GM06990 (cell line): Measurements from ENCODE around the gene SCNN1B.
"Not testable (repeated sequence)": the region's sequence is repeated elsewhere in the genome, so short reads cannot be mapped to it uniquely, and the experiment has no call there.

Experiments
- DNase-seq: peaks from one replicate; pipeline ENCODE4 v3.0.0-alpha.2; 2011; ENCODE audit not compliant: insufficient read length; ENCODE audit errors: extremely low read depth
- H3K27me3 ChIP-seq: replicated peaks from 2 replicates; pipeline ENCODE4 v1.6.0; 2011; ENCODE audit warnings: low read length; ENCODE audit not compliant: control insufficient read depth, insufficient read depth
- H3K36me3 ChIP-seq: 2 replicates; pipeline ENCODE4 v1.5.1; 2011; ENCODE audit warnings: low read length; ENCODE audit not compliant: control insufficient read depth, insufficient read depth
- H3K4me3 ChIP-seq: replicated peaks from 2 replicates; pipeline ENCODE4 v1.5.1; 2011; ENCODE audit warnings: low read depth, mild to moderate bottlenecking, control low read depth, low read length
- TF ChIP-seq, protein P1 (sequence below): IDR thresholded peaks from 2 replicates; pipeline ENCODE4 v1.5.1; 2011; ENCODE audit warnings: low read length, control low read depth, mild to moderate bottlenecking, inconsistent platforms; ENCODE audit not compliant: insufficient read depth, poor library complexity, severe bottlenecking

SCNN1B gene

DNA sequence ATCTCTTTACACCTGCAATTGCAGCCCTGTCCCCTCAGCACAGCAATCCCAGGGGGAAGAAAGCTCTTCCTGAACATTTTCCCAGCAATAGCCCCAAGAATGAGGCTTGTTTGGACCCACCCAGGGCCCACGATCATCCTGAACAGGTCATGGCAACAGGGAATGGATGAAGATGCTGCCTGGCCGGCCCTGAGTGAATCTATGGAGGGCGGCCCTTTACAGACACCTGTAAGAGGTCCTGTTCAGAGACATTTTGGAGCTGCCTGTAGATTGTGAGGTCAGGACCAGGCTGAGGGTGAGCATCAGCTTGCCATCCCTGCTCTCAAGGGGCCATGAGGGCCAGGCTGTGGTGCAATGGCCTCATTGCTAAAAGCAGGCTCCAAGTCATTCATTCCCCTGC is 81.8 kb downstream of the SCNN1B start:
- TF ChIP-seq, protein P1, sequence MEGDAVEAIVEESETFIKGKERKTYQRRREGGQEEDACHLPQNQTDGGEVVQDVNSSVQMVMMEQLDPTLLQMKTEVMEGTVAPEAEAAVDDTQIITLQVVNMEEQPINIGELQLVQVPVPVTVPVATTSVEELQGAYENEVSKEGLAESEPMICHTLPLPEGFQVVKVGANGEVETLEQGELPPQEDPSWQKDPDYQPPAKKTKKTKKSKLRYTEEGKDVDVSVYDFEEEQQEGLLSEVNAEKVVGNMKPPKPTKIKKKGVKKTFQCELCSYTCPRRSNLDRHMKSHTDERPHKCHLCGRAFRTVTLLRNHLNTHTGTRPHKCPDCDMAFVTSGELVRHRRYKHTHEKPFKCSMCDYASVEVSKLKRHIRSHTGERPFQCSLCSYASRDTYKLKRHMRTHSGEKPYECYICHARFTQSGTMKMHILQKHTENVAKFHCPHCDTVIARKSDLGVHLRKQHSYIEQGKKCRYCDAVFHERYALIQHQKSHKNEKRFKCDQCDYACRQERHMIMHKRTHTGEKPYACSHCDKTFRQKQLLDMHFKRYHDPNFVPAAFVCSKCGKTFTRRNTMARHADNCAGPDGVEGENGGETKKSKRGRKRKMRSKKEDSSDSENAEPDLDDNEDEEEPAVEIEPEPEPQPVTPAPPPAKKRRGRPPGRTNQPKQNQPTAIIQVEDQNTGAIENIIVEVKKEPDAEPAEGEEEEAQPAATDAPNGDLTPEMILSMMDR = no peak
- DNase-seq = no peak
- Histone ChIP-seq H3K36me3 (peaks cover 1% of the 10 kb centered on the region), H3K27me3 (no peaks in the 10 kb centered on the region), H3K4me3 (no peak overlapping the region)

DNA sequence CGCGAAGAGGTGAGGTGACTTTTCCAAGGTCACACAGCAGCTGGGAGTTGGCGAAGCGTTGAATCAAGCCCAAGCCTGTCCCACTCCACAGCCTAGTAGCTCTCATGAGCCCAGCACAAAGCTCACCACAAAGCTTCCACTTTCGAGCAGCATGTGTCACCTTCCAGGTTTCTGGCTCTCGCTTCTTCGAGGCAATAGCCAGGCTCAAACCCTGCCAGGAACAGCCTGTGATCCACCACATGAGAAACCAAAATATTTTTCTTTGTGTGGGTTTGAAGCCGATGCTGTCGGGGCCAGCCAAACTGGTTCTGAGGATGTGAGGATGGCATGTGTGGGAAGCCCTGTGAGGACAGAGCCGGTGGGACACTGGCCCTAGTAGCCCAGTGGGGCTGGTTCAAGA is 82.8 kb downstream of the SCNN1B start:
- DNase-seq = no peak
- H3K27me3 ChIP-seq = no peaks in the 10 kb centered on the region
- peaks cover 8% of the 10 kb centered on the region for H3K36me3 ChIP-seq
- TF ChIP-seq, protein P1 = no peak
- H3K4me3 ChIP-seq = no peak overlapping the region

DNA sequence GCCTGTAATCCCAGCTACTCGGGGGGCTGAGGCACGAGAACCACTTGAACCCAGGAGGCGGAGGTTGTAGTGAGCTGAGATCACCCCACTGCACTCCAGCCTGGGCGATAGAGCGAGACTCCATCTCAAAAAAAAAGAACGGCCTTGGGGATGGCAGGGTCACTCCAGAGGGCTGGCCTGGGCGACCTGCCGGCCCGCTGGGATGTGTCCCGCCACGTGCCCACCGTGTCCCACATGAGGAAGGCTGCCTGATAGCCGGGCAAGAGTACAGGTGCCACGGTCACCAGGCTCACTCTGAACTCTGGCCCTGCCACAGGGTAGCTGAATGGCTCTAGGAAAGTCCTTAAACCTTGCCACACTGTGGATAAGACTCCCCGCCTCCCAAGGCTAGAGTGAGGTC is 83.3 kb downstream of the SCNN1B start:
- TF ChIP-seq, protein P1 = no peak
- Histone ChIP-seq H3K36me3 (peaks cover 8% of the 10 kb centered on the region), H3K27me3 (no peaks in the 10 kb centered on the region), H3K4me3 (no peak overlapping the region)
- no peak for DNase-seq

DNA sequence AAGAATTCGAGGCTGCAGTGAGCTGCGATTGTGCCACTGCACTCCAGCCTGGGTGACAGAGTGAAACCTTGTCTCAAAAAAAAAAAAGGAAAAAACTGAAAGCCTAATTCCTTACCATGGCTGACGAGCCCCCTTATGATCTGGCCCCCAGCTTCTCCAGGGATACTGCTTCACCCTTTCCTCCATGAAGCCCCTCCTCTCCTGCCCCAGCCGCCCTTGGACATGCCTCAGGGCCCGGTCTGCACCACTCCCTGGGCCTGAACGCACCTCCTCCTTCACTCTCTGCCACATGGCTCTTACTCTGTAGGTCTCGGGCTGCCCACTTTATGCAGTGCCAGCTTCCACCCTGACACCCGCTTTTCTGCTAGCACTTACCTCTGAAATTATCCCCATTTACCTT is 85.6 kb downstream of the SCNN1B start:
- H3K36me3 ChIP-seq = peaks cover 15% of the 10 kb centered on the region
- TF ChIP-seq, protein P1 = no peak
- H3K27me3 ChIP-seq = no peaks in the 10 kb centered on the region
- DNase-seq = no peak
- no peak overlapping the region for H3K4me3 ChIP-seq

DNA sequence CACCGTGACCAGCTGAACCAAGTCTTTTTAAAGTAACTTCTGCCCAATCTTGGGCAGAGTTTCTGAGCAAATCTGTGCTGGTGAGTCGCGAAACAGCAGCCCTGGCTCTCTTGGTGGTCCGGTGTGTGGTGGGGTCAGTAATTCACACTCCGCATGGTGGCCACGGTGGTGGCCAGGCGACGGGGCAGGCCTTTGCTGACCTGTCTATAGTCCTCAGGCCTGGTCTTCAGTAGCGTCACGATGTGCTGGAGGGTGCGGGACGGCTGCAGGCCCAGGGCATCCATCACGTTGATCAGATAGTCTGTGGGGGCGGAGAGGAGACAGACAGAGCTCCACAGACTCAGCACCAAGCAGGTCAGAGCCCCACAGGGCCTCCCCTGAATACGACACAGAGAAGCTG is 86.7 kb downstream of the SCNN1B start:
- TF ChIP-seq, protein P1 = no peak
- Histone ChIP-seq H3K4me3 (no peak overlapping the region), H3K27me3 (no peaks in the 10 kb centered on the region), H3K36me3 (peaks cover 17% of the 10 kb centered on the region)
- DNase-seq = no peak

DNA sequence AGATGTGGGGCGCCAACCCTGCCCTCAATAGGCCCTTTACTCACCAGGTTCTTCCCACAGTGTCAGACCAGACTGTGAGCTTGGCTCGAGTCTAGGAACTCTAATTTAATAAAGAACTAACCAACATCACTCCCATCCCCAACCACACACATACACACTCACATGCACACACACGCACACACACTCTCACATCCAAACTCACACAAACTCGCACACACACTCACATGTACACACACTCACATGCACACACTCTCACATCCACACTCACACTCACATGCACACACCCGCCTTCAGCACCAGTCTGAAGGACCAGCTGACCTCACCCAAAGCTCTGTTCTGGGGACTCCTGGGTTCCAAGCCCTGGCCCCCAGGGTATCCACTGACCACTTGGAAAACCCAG is 87.1 kb downstream of the SCNN1B start:
- no peak for DNase-seq
- peaks cover 17% of the 10 kb centered on the region for H3K36me3 ChIP-seq
- TF ChIP-seq, protein P1 = no peak

DNA sequence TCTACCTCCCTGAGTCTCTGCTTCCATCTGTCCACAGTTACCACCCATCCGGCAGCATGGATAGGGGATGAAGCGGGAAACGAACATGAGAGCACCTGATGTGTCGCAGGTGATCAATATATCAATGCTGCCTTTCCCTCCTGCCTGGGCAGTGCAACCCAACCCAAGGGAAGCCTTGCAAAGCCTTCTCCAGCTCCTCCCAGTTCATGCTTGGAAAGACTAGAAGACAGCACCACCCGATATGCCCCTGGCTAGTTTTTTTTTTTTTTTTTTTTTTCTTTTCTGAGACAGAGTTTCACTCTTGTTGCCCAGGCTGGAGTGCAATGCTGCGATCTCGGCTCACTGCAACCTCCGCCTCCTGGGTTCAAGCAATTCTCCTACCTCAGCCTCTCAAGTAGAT is 87.8 kb downstream of the SCNN1B start:
- not testable (repeated sequence) for H3K27me3 ChIP-seq, DNase-seq, H3K4me3 ChIP-seq
- peaks cover 17% of the 10 kb centered on the region for H3K36me3 ChIP-seq

More for the DNA sequence above, 87.1 kb downstream of the SCNN1B start:
- Histone ChIP-seq H3K4me3 (no peak overlapping the region), H3K27me3 (no peaks in the 10 kb centered on the region)
